Measurements from ENCODE around the gene SLC44A4.

Gene SLC44A4

GRCh38 chr6:31878726-31879125 is at the start of gene SLC44A4:
Gene SLC44A4 (minus strand): TSS chr6:31878997. CDS start chr6:31878980, 17 bp downstream.
- no peak for DNase-seq (ENCODE audit: low read depth)
- H3K4me3 ChIP-seq (ENCODE audit: low read depth, low read length), result no peak within 1 kb of the TSS
- TF ChIP-seq, protein P1, sequence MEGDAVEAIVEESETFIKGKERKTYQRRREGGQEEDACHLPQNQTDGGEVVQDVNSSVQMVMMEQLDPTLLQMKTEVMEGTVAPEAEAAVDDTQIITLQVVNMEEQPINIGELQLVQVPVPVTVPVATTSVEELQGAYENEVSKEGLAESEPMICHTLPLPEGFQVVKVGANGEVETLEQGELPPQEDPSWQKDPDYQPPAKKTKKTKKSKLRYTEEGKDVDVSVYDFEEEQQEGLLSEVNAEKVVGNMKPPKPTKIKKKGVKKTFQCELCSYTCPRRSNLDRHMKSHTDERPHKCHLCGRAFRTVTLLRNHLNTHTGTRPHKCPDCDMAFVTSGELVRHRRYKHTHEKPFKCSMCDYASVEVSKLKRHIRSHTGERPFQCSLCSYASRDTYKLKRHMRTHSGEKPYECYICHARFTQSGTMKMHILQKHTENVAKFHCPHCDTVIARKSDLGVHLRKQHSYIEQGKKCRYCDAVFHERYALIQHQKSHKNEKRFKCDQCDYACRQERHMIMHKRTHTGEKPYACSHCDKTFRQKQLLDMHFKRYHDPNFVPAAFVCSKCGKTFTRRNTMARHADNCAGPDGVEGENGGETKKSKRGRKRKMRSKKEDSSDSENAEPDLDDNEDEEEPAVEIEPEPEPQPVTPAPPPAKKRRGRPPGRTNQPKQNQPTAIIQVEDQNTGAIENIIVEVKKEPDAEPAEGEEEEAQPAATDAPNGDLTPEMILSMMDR (IDR thresholded peaks at IDR 0.05; ENCODE audit: insufficient read depth, low read depth, low read length, missing control alignments), result no peak

GRCh38 chr6:31928672-31928939 is 49.8 kb upstream of the SLC44A4 start:
- DNase-seq (ENCODE audit: low read depth), result no peak
- TF ChIP-seq, protein P1 (IDR thresholded peaks at IDR 0.05; ENCODE audit: insufficient read depth, low read depth, low read length, missing control alignments), result no peak
- H3K4me3 ChIP-seq (ENCODE audit: low read depth, low read length), result no peak overlapping the region

DNA sequence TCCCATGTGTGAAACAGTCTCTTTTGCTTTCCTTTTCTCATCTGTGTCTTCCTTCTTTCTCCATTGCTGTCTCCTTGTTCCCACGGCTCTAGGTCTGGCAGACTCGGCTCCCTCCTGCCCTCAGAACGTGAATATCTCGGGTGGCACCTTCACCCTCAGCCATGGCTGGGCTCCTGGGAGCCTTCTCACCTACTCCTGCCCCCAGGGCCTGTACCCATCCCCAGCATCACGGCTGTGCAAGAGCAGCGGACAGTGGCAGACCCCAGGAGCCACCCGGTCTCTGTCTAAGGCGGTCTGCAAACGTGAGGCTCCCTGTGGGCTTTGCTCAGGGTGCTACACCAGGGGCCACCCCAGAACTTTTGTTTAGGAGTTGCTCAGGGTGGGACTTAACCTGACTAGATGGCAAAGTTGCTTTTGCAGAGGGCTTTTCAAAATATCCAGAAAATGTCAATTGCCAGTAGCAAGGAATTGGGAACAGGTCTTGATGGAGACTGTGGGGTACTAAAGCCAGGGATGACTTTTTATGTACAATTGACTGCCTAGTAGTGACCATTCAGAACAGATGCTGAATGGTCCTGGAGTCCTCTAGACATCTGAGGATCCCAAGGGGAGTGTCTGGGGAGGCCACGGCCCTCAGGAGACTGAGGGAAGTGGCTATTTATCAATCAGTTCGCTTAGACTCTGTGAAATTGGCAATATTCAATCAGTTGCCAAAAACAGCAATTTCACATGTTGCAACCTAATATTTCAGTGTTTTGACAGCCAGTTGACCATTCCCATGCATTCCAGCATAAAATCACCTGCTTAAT is 49.3 kb upstream of the SLC44A4 start:
- H3K4me3 ChIP-seq (ENCODE audit: low read depth, low read length), result no peak overlapping the region
- DNase-seq (ENCODE audit: low read depth), result no peak
- TF ChIP-seq, protein P1 (IDR thresholded peaks at IDR 0.05; ENCODE audit: insufficient read depth, low read depth, low read length, missing control alignments), result no peak

DNA sequence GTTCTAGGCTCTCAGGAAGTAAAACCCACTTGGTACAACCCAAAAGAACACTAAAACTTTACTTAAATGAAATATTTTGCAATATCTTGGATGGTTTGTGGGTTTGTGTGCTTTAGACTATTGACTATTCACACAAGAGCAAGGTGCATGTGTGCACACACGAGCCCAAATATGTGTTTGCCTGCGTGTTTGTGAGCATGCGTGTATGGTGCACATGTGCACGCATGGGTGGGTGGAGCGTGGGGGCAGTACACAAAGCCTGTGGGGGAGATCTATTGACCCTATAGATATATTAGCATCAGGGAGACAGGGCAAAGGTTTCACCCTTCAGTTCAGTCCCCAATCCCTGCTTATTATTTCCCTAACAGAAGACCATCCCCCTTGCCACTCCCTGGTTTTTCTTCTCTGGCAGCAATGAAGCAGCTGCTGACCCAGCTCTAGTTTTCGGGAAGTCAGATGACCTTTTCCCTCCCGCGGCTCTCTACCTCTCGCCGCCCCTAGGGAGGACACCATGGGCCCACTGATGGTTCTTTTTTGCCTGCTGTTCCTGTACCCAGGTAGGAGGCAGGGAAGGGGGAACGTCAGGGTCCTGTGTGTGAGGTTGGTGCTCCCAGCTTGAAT is 48.6 kb upstream of the SLC44A4 start, which contains the start of gene C2:
Gene C2 (plus strand): TSS at position 476 of the 621 bp plus-strand sequence. CDS start 36 bp downstream, at position 512.
- TF ChIP-seq, protein P1 (IDR thresholded peaks at IDR 0.05; ENCODE audit: insufficient read depth, low read depth, low read length, missing control alignments), result no peak
- no peak for DNase-seq (ENCODE audit: low read depth)
- H3K4me3 ChIP-seq (ENCODE audit: low read depth, low read length), result no peak within 1 kb of the TSS

GRCh38 chr6:31922942-31923341 is 44.1 kb upstream of the SLC44A4 start:
- TF ChIP-seq, protein P1 (IDR thresholded peaks at IDR 0.05; ENCODE audit: insufficient read depth, low read depth, low read length, missing control alignments), result peak; percentile 25
- H3K4me3 ChIP-seq (ENCODE audit: low read depth, low read length), result no peak overlapping the region
- peak; percentile 45 for DNase-seq (ENCODE audit: low read depth)

DNA sequence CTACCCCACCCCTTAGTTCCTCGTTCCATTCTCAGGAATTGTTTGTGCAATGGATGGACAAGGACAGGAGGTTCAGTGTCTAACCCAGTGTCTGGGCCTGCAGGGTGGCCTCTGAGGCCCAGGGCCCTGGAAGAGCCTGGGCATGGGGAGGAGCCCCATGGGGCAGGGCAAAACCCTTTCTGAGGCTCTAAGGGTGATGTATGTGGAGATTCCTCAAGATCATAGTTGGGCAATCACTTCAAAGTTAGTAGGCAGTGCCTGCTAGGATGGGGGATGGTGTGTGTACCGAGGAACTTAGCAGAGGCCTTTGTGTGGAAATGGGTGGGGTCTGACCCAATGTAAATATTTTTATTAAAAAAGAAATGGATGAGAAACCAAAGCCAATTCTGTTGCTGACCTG is 42.0 kb upstream of the SLC44A4 start:
- TF ChIP-seq, protein P1 (IDR thresholded peaks at IDR 0.05; ENCODE audit: insufficient read depth, low read depth, low read length, missing control alignments), result no peak
- H3K4me3 ChIP-seq (ENCODE audit: low read depth, low read length), result no peak overlapping the region
- no peak for DNase-seq (ENCODE audit: low read depth)

Data from GM12865 (cell line).